ENCODE results near the gene IFNAR2. TPM values are rescaled to one million over a fixed set of nuclear protein-coding genes. Genes with fewer than 3 reads are reported as not detected.

Gene IFNAR2
- polyA plus RNA-seq, 1 of the 3 experiments (the other 2 are of a cell fraction), result 10.4 TPM

DNA sequence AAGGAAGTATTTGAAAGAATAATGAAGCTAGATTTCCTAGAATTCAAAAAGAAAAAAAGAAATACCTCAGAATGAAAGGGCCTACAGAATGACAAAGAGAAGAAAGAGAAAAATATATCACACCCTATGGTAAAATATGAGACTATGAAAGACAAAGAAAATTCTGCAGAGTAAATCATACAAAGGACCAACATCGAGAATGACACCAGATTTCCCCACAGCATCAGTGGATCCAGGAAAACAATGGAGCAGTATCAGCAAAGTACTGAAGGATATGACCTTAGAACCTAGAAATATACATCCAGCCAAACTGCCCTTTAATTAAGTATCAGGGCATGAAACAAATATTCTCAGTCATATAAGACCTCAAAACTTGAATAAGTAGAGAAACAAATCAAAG is 21.2 kb upstream of the IFNAR2 start:
- CTCF ChIA-PET, result no interaction called here
- peaks cover 0 to 2% of the 10 kb centered on the region in 2 experiments; a peak in 3 of 4 replicates for H3K4me1 ChIP-seq (ENCODE audit: control insufficient read depth in 1 of 2, insufficient read depth in 2 of 2, low read depth in 1 of 2, low read length in 1 of 2)
- POLR2A ChIA-PET, result no interaction called here
- no peaks in the 10 kb centered on the region for H4K20me1 ChIP-seq (ENCODE audit: insufficient read depth)
- no peak for DNase-seq
- H3K9ac ChIP-seq, result no peak overlapping the region
- no peaks in the 10 kb centered on the region for H3K79me2 ChIP-seq (ENCODE audit: insufficient read depth)
- H3F3A ChIP-seq (replicated peaks; ENCODE audit: insufficient read depth), result peaks cover 5% of the 10 kb centered on the region
- TF ChIP-seq RFX5 (IDR thresholded peaks at IDR 0.05; ENCODE audit: low read length), result no peak
- TF ChIP-seq RAD21 (IDR thresholded peaks at IDR 0.05; ENCODE audit: low read length), result no peak
- TF ChIP-seq GATA2 (CRISPR knock-in tag; IDR thresholded peaks at IDR 0.05), result no peak
- no peak for TF ChIP-seq REST (IDR thresholded peaks at IDR 0.05; ENCODE audit: low read depth, low read length)
- TF ChIP-seq FOXJ3 (CRISPR knock-in tag; IDR thresholded peaks at IDR 0.05), result no peak
- TF ChIP-seq PBX3 (IDR thresholded peaks at IDR 0.05), result no peak
- TF ChIP-seq TCF12 (IDR thresholded peaks at IDR 0.05), result no peak
- TF ChIP-seq NRF1 (IDR thresholded peaks at IDR 0.05; ENCODE audit: low read depth, low read length), result no peak
- TF ChIP-seq TEAD4 (IDR thresholded peaks at IDR 0.05; ENCODE audit: borderline replicate concordance, insufficient read depth), result no peak
- TF ChIP-seq NFIC (IDR thresholded peaks at IDR 0.05; ENCODE audit: borderline replicate concordance), result no peak
- TF ChIP-seq EZH2phosphoT487 (IDR thresholded peaks at IDR 0.05; ENCODE audit: borderline replicate concordance, low read depth), result no peak
- no peak for TF ChIP-seq YY1 (IDR thresholded peaks at IDR 0.05; ENCODE audit: low read depth)
- TF ChIP-seq POLR2AphosphoS5 (IDR thresholded peaks at IDR 0.05; ENCODE audit: low read depth, low read length), result no peak
- no peak for TF ChIP-seq MXI1 (IDR thresholded peaks at IDR 0.05; ENCODE audit: low read depth, low read length)
- TF ChIP-seq JUND (IDR thresholded peaks at IDR 0.05), result no peak
- no peak for TF ChIP-seq FOSL2 (IDR thresholded peaks at IDR 0.05; ENCODE audit: borderline replicate concordance, low read depth)
- TF ChIP-seq ELF1 (IDR thresholded peaks at IDR 0.05), result no peak
- TF ChIP-seq TAF1 (IDR thresholded peaks at IDR 0.05; ENCODE audit: borderline replicate concordance, low read depth, low read length), result no peak
- TF ChIP-seq RXRA (IDR thresholded peaks at IDR 0.05; ENCODE audit: borderline replicate concordance, low read depth), result no peak
- no peak for TF ChIP-seq RCOR1 (IDR thresholded peaks at IDR 0.05; ENCODE audit: low read length)
- no peaks in the 10 kb centered on the region for H3K9me3 ChIP-seq
- no peak overlapping the region for H3K4me2 ChIP-seq
- WGBS (ENCODE audit: low lambda C conversion rate), result 21% methylated on average over 1 of the region's 1 CpG
- H3K27ac ChIP-seq (ENCODE audit: low read depth in 2 of 2, low read length in 1 of 2), result no peak overlapping the region
- no peak overlapping the region for H2AFZ ChIP-seq (ENCODE audit: low read depth)
- H3K27me3 ChIP-seq (ENCODE audit: insufficient read depth), result no peaks in the 10 kb centered on the region
- no peaks in the 10 kb centered on the region for H3K9me2 ChIP-seq
- H3K4me3 ChIP-seq (ENCODE audit: low read depth in 2 of 2, low read length in 1 of 2), result no peak overlapping the region
- no peaks in the 10 kb centered on the region for H3K36me3 ChIP-seq (replicated peaks in 1 of 2; ENCODE audit: control insufficient read depth in 1 of 2, insufficient read depth in 2 of 2, low read length in 1 of 2)

Measured in SK-N-SH (cell line).